Measurements from ENCODE around the gene THTPA. TPM values are rescaled to one million over a fixed set of nuclear protein-coding genes. Genes with fewer than 3 reads are reported as not detected.

Gene THTPA
- total and polyA plus RNA-seq, 7 donors = 8.9 to 35.4 (median 22.0) TPM

- TF ChIP-seq POLR2AphosphoS5 (IDR thresholded peaks at IDR 0.05) (no peak), POLR2A (IDR thresholded peaks at IDR 0.05) (no peak), EP300 (IDR thresholded peaks at IDR 0.05) (no peak)
- peaks cover 0 to 24% (median 12%) of the 10 kb centered on the region in 4 donors for H3K4me1 ChIP-seq
- WGBS, 2 donors = 86 to 89% methylated on average over 23 of the region's 23 CpGs
- no peak overlapping the region for H3K4me3 ChIP-seq
- DNase-seq = peak; percentile 53
- H3K36me3 ChIP-seq = no peaks in the 10 kb centered on the region
- H3K9me3 ChIP-seq = no peaks in the 10 kb centered on the region
- peaks cover 8 to 52% (median 26%) of the 10 kb centered on the region in 3 donors for H3K27me3 ChIP-seq
- no peak overlapping the region for H3K27ac ChIP-seq
- intact Hi-C loops (cut with DNase I) = no loop called here
Observed at GRCh38 chr14:23570806-23571483, 14.9 kb downstream of the THTPA start.

- H3K4me1 ChIP-seq = peaks cover 0 to 25% (median 17%) of the 10 kb centered on the region in 4 donors
- 59 to 62% methylated on average over 14 of the region's 14 CpGs for WGBS, 2 donors
- TF ChIP-seq, protein P1, sequence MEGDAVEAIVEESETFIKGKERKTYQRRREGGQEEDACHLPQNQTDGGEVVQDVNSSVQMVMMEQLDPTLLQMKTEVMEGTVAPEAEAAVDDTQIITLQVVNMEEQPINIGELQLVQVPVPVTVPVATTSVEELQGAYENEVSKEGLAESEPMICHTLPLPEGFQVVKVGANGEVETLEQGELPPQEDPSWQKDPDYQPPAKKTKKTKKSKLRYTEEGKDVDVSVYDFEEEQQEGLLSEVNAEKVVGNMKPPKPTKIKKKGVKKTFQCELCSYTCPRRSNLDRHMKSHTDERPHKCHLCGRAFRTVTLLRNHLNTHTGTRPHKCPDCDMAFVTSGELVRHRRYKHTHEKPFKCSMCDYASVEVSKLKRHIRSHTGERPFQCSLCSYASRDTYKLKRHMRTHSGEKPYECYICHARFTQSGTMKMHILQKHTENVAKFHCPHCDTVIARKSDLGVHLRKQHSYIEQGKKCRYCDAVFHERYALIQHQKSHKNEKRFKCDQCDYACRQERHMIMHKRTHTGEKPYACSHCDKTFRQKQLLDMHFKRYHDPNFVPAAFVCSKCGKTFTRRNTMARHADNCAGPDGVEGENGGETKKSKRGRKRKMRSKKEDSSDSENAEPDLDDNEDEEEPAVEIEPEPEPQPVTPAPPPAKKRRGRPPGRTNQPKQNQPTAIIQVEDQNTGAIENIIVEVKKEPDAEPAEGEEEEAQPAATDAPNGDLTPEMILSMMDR (IDR thresholded peaks at IDR 0.05) = no peak
- TF ChIP-seq POLR2A (IDR thresholded peaks at IDR 0.05) (no peak), EP300 (IDR thresholded peaks at IDR 0.05) (no peak), POLR2AphosphoS5 (IDR thresholded peaks at IDR 0.05) (no peak)
Observed at GRCh38 chr14:23571701-23572523, 15.8 kb downstream of the THTPA start.

GRCh38 chr14:23572524-23572828 is 16.4 kb downstream of the THTPA start:
- H3K27me3 ChIP-seq = peaks cover 23 to 67% (median 42%) of the 10 kb centered on the region in 3 donors
- 53 to 77% methylated on average over 4 of the region's 4 CpGs for WGBS, 2 donors
- intact Hi-C loops (cut with DNase I) = no loop called here

More at GRCh38 chr14:23571701-23572523, 15.8 kb downstream of the THTPA start:
- Histone ChIP-seq H3K36me3 (no peaks in the 10 kb centered on the region), H3K4me3 (no peak overlapping the region), H3K27me3 (peaks cover 17 to 61% (median 36%) of the 10 kb centered on the region in 3 donors), H3K9me3 (no peaks in the 10 kb centered on the region), H3K27ac (no peak overlapping the region)
- intact Hi-C loops (cut with DNase I) = no loop called here
- peak; percentile 61 for DNase-seq

GRCh38 chr14:23572836-23573235 is 16.8 kb downstream of the THTPA start:
- WGBS, 2 donors = 52 to 68% methylated on average over 4 of the region's 4 CpGs
- H3K36me3 ChIP-seq = no peaks in the 10 kb centered on the region

More at GRCh38 chr14:23572524-23572828, 16.4 kb downstream of the THTPA start:
- H3K36me3 ChIP-seq = no peaks in the 10 kb centered on the region
- H3K27ac ChIP-seq = no peak overlapping the region
- H3K4me3 ChIP-seq = no peak overlapping the region
- TF ChIP-seq POLR2AphosphoS5 (IDR thresholded peaks at IDR 0.05) = no peak
- no peak for TF ChIP-seq POLR2A (IDR thresholded peaks at IDR 0.05)
- TF ChIP-seq, protein P1 (IDR thresholded peaks at IDR 0.05) = no peak
- TF ChIP-seq EP300 (IDR thresholded peaks at IDR 0.05) = no peak
- no peaks in the 10 kb centered on the region for H3K9me3 ChIP-seq
- no peak for DNase-seq
- H3K4me1 ChIP-seq = peaks cover 0 to 27% (median 20%) of the 10 kb centered on the region in 4 donors

More at GRCh38 chr14:23572836-23573235, 16.8 kb downstream of the THTPA start:
- H3K9me3 ChIP-seq = no peaks in the 10 kb centered on the region
- peak; percentile 70 for DNase-seq
- H3K27ac ChIP-seq = no peak overlapping the region
- H3K4me1 ChIP-seq = peaks cover 0 to 27% (median 21%) of the 10 kb centered on the region in 4 donors
- intact Hi-C loops (cut with DNase I) = no loop called here
- H3K4me3 ChIP-seq = no peak overlapping the region
- no peak for TF ChIP-seq POLR2A (IDR thresholded peaks at IDR 0.05)
- TF ChIP-seq, protein P1 (IDR thresholded peaks at IDR 0.05) = no peak
- no peak for TF ChIP-seq EP300 (IDR thresholded peaks at IDR 0.05)
- no peak for TF ChIP-seq POLR2AphosphoS5 (IDR thresholded peaks at IDR 0.05)
- peaks cover 26 to 71% (median 45%) of the 10 kb centered on the region in 3 donors for H3K27me3 ChIP-seq
